ENCODE measurements around the gene LTN1. TPM values are rescaled to one million over a fixed set of nuclear protein-coding genes. Genes with fewer than 3 reads are reported as not detected.
A peak's percentile ranks its signal among the peaks of the same experiment; 100 is the strongest.

The LTN1 gene
- total RNA-seq, 1 experiment from 2014 or later: 23.9 TPM

DNA sequence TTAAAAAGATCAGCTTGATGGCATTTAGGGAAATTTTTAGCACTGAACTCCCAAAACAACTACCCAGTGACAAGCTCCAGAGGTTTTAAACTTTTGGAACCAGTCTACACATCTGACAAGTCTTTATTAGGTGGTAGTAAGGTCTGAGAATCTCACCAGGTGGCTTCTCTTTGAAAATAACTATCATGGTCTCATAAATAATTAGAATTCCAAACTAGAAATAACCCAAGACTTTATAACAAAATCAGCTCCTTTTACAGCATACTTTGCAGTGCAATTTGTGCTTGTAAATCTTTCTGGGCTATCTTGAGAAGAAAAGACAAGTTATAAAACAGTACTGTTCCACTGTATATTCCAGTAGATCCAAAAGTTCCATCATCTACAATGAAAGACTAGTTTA is 108.7 kb downstream of the LTN1 start:
- H3K4ac ChIP-seq (ENCODE audit: low read depth, low read length): no peak overlapping the region
- no peak overlapping the region for H2BK20ac ChIP-seq (ENCODE audit: low read depth, low read length, poor library complexity, severe bottlenecking)
- no peak overlapping the region for H3K14ac ChIP-seq (ENCODE audit: insufficient read depth, low read length)
- H3K27me3 Mint-ChIP-seq (ENCODE audit: low read depth): peaks cover 5% of the 10 kb centered on the region
- H3K36me3 Mint-ChIP-seq (ENCODE audit: insufficient read depth in 1 of 3, low read depth in 3 of 3): peaks cover 7 to 23% (median 21%) of the 10 kb centered on the region in 3 experiments
- no peaks in the 10 kb centered on the region for H3K79me1 ChIP-seq (ENCODE audit: insufficient read depth, low read depth, low read length, poor library complexity, severe bottlenecking)
- H3K4me1 ChIP-seq (ENCODE audit: insufficient read depth, low read length): no peaks in the 10 kb centered on the region
- no peaks in the 10 kb centered on the region for H3K27me3 ChIP-seq (ENCODE audit: insufficient read depth, low read length)
- no peak overlapping the region for H3K27ac ChIP-seq (ENCODE audit: insufficient read length, low read depth, low read length)
- peaks cover 0 to 4% of the 10 kb centered on the region in 2 experiments; a peak in 1 of 5 replicates for H3K9me3 Mint-ChIP-seq
- H2BK12ac ChIP-seq (ENCODE audit: insufficient read length, low read depth, low read length): no peak overlapping the region
- no peaks in the 10 kb centered on the region for H3K79me2 ChIP-seq (ENCODE audit: insufficient read depth, low read length)
- no peak overlapping the region for H4K8ac ChIP-seq (replicated peaks; ENCODE audit: insufficient read length, low read depth, low read length)
- H3K9ac ChIP-seq (ENCODE audit: extremely low read depth, insufficient read length, low read length): no peak overlapping the region
- no peaks in the 10 kb centered on the region for H3K23me2 ChIP-seq (ENCODE audit: insufficient read length, low read depth, low read length, poor library complexity, severe bottlenecking)
- H3K9me3 ChIP-seq (ENCODE audit: control insufficient read depth, low read depth, low read length): no peaks in the 10 kb centered on the region
- H2BK120ac ChIP-seq (ENCODE audit: low read depth, low read length, poor library complexity, severe bottlenecking): no peak overlapping the region
- no peak overlapping the region for H2AFZ ChIP-seq (ENCODE audit: low read length)
- H3K4me2 ChIP-seq (ENCODE audit: insufficient read depth, insufficient read length, low read length): no peak overlapping the region
- H2BK15ac ChIP-seq (ENCODE audit: low read depth, low read length): no peak overlapping the region
- H3K4me1 Mint-ChIP-seq: peaks cover 0 to 8% of the 10 kb centered on the region in 2 experiments; a peak in 2 of 4 replicates
- H4K20me1 ChIP-seq (ENCODE audit: control insufficient read depth, insufficient read depth, insufficient read length): no peaks in the 10 kb centered on the region
- H3T11ph ChIP-seq (ENCODE audit: low read length): no peak overlapping the region
- H3K27ac Mint-ChIP-seq: no peak overlapping the region
- H4K5ac ChIP-seq (ENCODE audit: insufficient read length, low read depth, low read length): no peak overlapping the region
- no peak for DNase-seq
- H4K91ac ChIP-seq (ENCODE audit: insufficient read length, low read depth, low read length): no peak overlapping the region
- H2AK5ac ChIP-seq (ENCODE audit: insufficient read length, low read length): no peak overlapping the region
- TF ChIP-seq, protein P1, sequence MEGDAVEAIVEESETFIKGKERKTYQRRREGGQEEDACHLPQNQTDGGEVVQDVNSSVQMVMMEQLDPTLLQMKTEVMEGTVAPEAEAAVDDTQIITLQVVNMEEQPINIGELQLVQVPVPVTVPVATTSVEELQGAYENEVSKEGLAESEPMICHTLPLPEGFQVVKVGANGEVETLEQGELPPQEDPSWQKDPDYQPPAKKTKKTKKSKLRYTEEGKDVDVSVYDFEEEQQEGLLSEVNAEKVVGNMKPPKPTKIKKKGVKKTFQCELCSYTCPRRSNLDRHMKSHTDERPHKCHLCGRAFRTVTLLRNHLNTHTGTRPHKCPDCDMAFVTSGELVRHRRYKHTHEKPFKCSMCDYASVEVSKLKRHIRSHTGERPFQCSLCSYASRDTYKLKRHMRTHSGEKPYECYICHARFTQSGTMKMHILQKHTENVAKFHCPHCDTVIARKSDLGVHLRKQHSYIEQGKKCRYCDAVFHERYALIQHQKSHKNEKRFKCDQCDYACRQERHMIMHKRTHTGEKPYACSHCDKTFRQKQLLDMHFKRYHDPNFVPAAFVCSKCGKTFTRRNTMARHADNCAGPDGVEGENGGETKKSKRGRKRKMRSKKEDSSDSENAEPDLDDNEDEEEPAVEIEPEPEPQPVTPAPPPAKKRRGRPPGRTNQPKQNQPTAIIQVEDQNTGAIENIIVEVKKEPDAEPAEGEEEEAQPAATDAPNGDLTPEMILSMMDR (conservative IDR thresholded peaks at IDR 0.05): no peak
- H3K4me3 Mint-ChIP-seq: peak overlapping the region; percentile 93 to 96; a peak in 4 of 5 replicates
- H3K56ac ChIP-seq (ENCODE audit: insufficient read length, low read depth, low read length): no peak overlapping the region
- no peak overlapping the region for H2BK5ac ChIP-seq (ENCODE audit: insufficient read length, low read length)
- no peak overlapping the region for H3K23ac ChIP-seq (ENCODE audit: insufficient read length, low read depth, low read length)
- no peak overlapping the region for H3K18ac ChIP-seq (ENCODE audit: insufficient read length, low read depth, low read length)

All from H9 (cell line).